GM12878 (cell line): ENCODE measurements around the gene EIF3D. TPM values are rescaled to one million over a fixed set of nuclear protein-coding genes. Genes with fewer than 3 reads are reported as not detected.

Experiments used
- ATAC-seq: fragments of 200-7000 bp; cut with Tn5 transposase; 3 replicates; pipeline ENCODE4 v1.9.1; 2020; ENCODE audit warnings: mild to moderate bottlenecking, moderate library complexity
- BruUV-seq: library from RNA; stranded (reverse); fragments of 400-500 nt; replicated peaks from 2 replicates; lab custom pipeline; 2021; lab: Mats Ljungman, UMichigan
- CTCF ChIA-PET: fragments of 300-600 bp; sonication (Branson Sonifier 250); formaldehyde crosslinking; extraction: SDS; loops from one replicate; lab custom pipeline; 2021; ENCODE audit warnings: inconsistent platforms; lab: Yijun Ruan, JAX
- POLR2A ChIA-PET: fragments of 350-600 bp; formaldehyde crosslinking; extraction: SDS; loops from one replicate; lab custom pipeline; 2021; ENCODE audit warnings: inconsistent platforms; lab: Charles Lee
- RAD21 ChIA-PET: fragments of 300-600 bp; sonication (Branson Sonifier 250); formaldehyde crosslinking; loops from one replicate; lab custom pipeline; 2023; ENCODE audit warnings: antibody characterized with exemption; ENCODE audit not compliant: unreplicated experiment; lab: Charles Lee
- SMC1A ChIA-PET: fragments of 300-600 bp; sonication (Branson Sonifier 250); formaldehyde crosslinking; loops from one replicate; lab custom pipeline; 2023; ENCODE audit not compliant: unreplicated experiment, uncharacterized antibody; lab: Charles Lee
- DNase-seq: peaks from one replicate; pipeline ENCODE4 v3.0.0-alpha.2; 2011; ENCODE audit warnings: low read depth, low spot score
- FAIRE-seq: peaks from 3 replicates; lab custom pipeline; 2011; peaks lifted over from hg19 to GRCh38; lab: Jason Lieb, UNC
- H2AFZ ChIP-seq: 2 replicates; pipeline ENCODE4 v1.6.0; 2011; ENCODE audit warnings: low read depth, low read length, control low read depth; ENCODE audit not compliant: control insufficient read depth
- H3K27ac ChIP-seq: 2 replicates; pipeline ENCODE4 v1.5.1; 2011; ENCODE audit warnings: control low read depth; ENCODE audit not compliant: control insufficient read depth, insufficient read depth
- H3K27me3 ChIP-seq, 2 experiments: replicated peaks in 1 of 2; 2 replicates each; pipeline versions ENCODE4 v1.6.0 to v1.6.1; 2011; ENCODE audit warnings: low read length in 1 of 2; ENCODE audit not compliant: control insufficient read depth in 2 of 2, insufficient read depth in 2 of 2
- H3K36me3 ChIP-seq, 2 experiments: 2 replicates each; pipeline ENCODE4 v1.5.1; 2011; ENCODE audit warnings: low read length in 1 of 2; ENCODE audit not compliant: control insufficient read depth in 2 of 2, insufficient read depth in 2 of 2
- H3K4me1 ChIP-seq: 2 replicates; pipeline ENCODE4 v1.6.1; 2011; ENCODE audit warnings: mild to moderate bottlenecking, low read length, moderate library complexity, mixed read lengths; ENCODE audit not compliant: control insufficient read depth, insufficient read depth
- H3K4me2 ChIP-seq: 2 replicates; pipeline ENCODE4 v1.6.0; 2011; ENCODE audit warnings: control low read depth; ENCODE audit not compliant: control insufficient read depth, insufficient read depth
- H3K4me3 ChIP-seq: fragments of 200-600 bp; sonication (generic); 2 replicates; pipeline ENCODE4 v1.5.1; 2016
- H3K79me2 ChIP-seq: 2 replicates; pipeline ENCODE4 v1.6.0; 2011; ENCODE audit warnings: low read length; ENCODE audit not compliant: control insufficient read depth, insufficient read depth
- H3K9ac ChIP-seq: 2 replicates; pipeline ENCODE4 v1.8.0; 2011; ENCODE audit warnings: low read length, control low read depth, mixed read lengths; ENCODE audit not compliant: control insufficient read depth, insufficient read depth
- H3K9me3 ChIP-seq: replicated peaks from 3 replicates; pipeline ENCODE4 v1.5.1; 2011; ENCODE audit warnings: mild to moderate bottlenecking, low read length; ENCODE audit not compliant: control insufficient read depth, insufficient read depth
- H4K20me1 ChIP-seq: 2 replicates; pipeline ENCODE4 v1.6.0; 2011; ENCODE audit not compliant: control insufficient read depth, insufficient read depth
- BACH1 ChIP-seq: fragments of 450-650 bp; IDR thresholded peaks from 2 replicates; pipeline ENCODE4 v1.6.1; 2017; ENCODE audit warnings: mild to moderate bottlenecking, borderline replicate concordance
- BRCA1 ChIP-seq: IDR thresholded peaks from 2 replicates; pipeline ENCODE4 v1.6.1; 2011; ENCODE audit warnings: low read depth, low read length, improper control_type of control experiment
- CBX3 ChIP-seq: fragments of 200-600 bp; sonication (generic); IDR thresholded peaks from 2 replicates; pipeline ENCODE4 v1.6.1; 2016; ENCODE audit warnings: low read depth, borderline replicate concordance
- CHD2 ChIP-seq: IDR thresholded peaks from 2 replicates; pipeline ENCODE4 v1.6.1; 2011; ENCODE audit warnings: low read depth, low read length, improper control_type of control experiment, borderline replicate concordance
- CREM ChIP-seq: IDR thresholded peaks from 2 replicates; pipeline ENCODE4 v1.6.1; 2014; ENCODE audit warnings: antibody characterized with exemption, low read depth
- CTCF ChIP-seq, 3 experiments: IDR thresholded peaks in 2 of 3; conservative IDR thresholded peaks in 1 of 3; 2 replicates each; pipeline ENCODE4 v1.5.1; 2011; ENCODE audit warnings: low read depth in 3 of 3, low read length in 3 of 3, mild to moderate bottlenecking in 3 of 3, control low read depth in 2 of 3, moderate library complexity in 2 of 3, inconsistent platforms in 1 of 3, mixed read lengths in 1 of 3; ENCODE audit not compliant: control insufficient read depth in 2 of 3, insufficient read depth in 1 of 3; ENCODE audit errors: extremely low read depth in 1 of 3
- EGR1 ChIP-seq, 2 experiments: IDR thresholded peaks; 1 replicate in 1 of 2; 2 replicates in 1 of 2; pipeline ENCODE4 v1.6.1; 2011 to 2012; ENCODE audit warnings: low read depth in 2 of 2, low read length in 2 of 2, borderline replicate concordance in 1 of 2, mild to moderate bottlenecking in 1 of 2, moderate library complexity in 1 of 2
- LARP7 ChIP-seq: fragments of 450-650 bp; IDR thresholded peaks from 2 replicates; pipeline ENCODE4 v1.6.1; 2017; ENCODE audit warnings: mild to moderate bottlenecking
- MTA2 ChIP-seq: fragments of 450-650 bp; IDR thresholded peaks from 2 replicates; pipeline ENCODE4 v1.6.1; 2016; ENCODE audit warnings: low read depth, mild to moderate bottlenecking, moderate library complexity
- MYC ChIP-seq: IDR thresholded peaks from 2 replicates; pipeline ENCODE4 v1.6.1; 2011; ENCODE audit warnings: mild to moderate bottlenecking, low read length, moderate library complexity, inconsistent platforms; ENCODE audit not compliant: insufficient read depth, insufficient replicate concordance, insufficient read length, severe bottlenecking
- NBN ChIP-seq: fragments of 450-650 bp; IDR thresholded peaks from 2 replicates; pipeline ENCODE4 v1.6.1; 2016
- NRF1 ChIP-seq: conservative IDR thresholded peaks from 2 replicates; pipeline ENCODE4 v1.6.1; 2011; ENCODE audit warnings: mild to moderate bottlenecking, low read depth, low read length, improper control_type of control experiment
- SMARCA5 ChIP-seq: fragments of 450-650 bp; IDR thresholded peaks from 2 replicates; pipeline ENCODE4 v1.6.1; 2017; ENCODE audit warnings: mild to moderate bottlenecking
- SREBF1 ChIP-seq: IDR thresholded peaks from 2 replicates; pipeline ENCODE4 v1.6.1; 2012; ENCODE audit warnings: mild to moderate bottlenecking, low read length
- TCF7 ChIP-seq: IDR thresholded peaks from 2 replicates; pipeline ENCODE4 v1.6.1; 2014; ENCODE audit warnings: antibody characterized with exemption, borderline replicate concordance
- ZNF622 ChIP-seq: fragments of 450-650 bp; IDR thresholded peaks from 2 replicates; pipeline ENCODE4 v1.6.1; 2017; ENCODE audit warnings: mild to moderate bottlenecking, inconsistent platforms
- WGBS: methylation state at CpG from one replicate; pipeline ENCODE4 v1.1.6; 2016; ENCODE audit warnings: low lambda C conversion rate; ENCODE audit not compliant: insufficient replicate concordance, insufficient coverage; ENCODE audit errors: missing lambda C conversion rate; 5-methylcytosine and 5-hydroxymethylcytosine counted together
- in situ Hi-C: fragments of 300-500 bp; cut with MboI; formaldehyde crosslinking; loops from 9 replicates; pipeline ENCODE4 v1.14.3; 2018; ENCODE audit warnings: mixed read lengths
- intact Hi-C: fragments of 100-400 bp; cut with micrococcal nuclease; formaldehyde crosslinking; loops from one replicate; pipeline ENCODE4 v1.14.2; 2022; ENCODE audit not compliant: unreplicated experiment
- polyA plus RNA-seq, 11 experiments: library from polyadenylated mRNA; depleted of rRNA in 4 of 11; unstranded in 6 of 11; stranded (reverse) in 5 of 11; fragments of >200 nt; fragmentation: Nextera tagmentation in 4 of 11; fragmentation: Illumina TruSeq in 1 of 11; extraction: Ambion mirVana in 4 of 11; extraction: Trizol in 1 of 11; gene quantifications; 1 replicate in 1 of 11; 2 replicates in 10 of 11; pipeline versions ENCODE4 v1.2.1 to v1.2.3, GENCODE V29; 2011 to 2016; ENCODE audit warnings: inconsistent platforms in 2 of 11, missing spikeins in 2 of 11, low read depth in 1 of 11
- total RNA-seq, 4 experiments: library from RNA; depleted of rRNA in 3 of 4; stranded (reverse); fragments of >200 nt in 3 of 4; fragmentation: Illumina TruSeq in 1 of 4; extraction: Trizol in 1 of 4; gene quantifications; 2 replicates each; pipeline versions ENCODE4 v1.2.1 to v1.2.3, GENCODE V29; 2013 to 2021
- TF ChIP-seq, protein P1 (sequence below): IDR thresholded peaks from 2 replicates; pipeline ENCODE4 v1.6.1; 2012; ENCODE audit warnings: low read depth, low read length, improper control_type of control experiment
- TF ChIP-seq, protein P2 (sequence below): fragments of 150-350 bp; IDR thresholded peaks from 2 replicates; pipeline ENCODE4 v1.6.1; 2014; ENCODE audit warnings: mild to moderate bottlenecking, low read depth, low read length

The EIF3D gene
- total and polyA plus RNA-seq, 10 of the 15 experiments (the other 5 are each of a cell fraction or from before 2014, with no cell fraction given), result 240 to 558 (median 420) TPM

DNA sequence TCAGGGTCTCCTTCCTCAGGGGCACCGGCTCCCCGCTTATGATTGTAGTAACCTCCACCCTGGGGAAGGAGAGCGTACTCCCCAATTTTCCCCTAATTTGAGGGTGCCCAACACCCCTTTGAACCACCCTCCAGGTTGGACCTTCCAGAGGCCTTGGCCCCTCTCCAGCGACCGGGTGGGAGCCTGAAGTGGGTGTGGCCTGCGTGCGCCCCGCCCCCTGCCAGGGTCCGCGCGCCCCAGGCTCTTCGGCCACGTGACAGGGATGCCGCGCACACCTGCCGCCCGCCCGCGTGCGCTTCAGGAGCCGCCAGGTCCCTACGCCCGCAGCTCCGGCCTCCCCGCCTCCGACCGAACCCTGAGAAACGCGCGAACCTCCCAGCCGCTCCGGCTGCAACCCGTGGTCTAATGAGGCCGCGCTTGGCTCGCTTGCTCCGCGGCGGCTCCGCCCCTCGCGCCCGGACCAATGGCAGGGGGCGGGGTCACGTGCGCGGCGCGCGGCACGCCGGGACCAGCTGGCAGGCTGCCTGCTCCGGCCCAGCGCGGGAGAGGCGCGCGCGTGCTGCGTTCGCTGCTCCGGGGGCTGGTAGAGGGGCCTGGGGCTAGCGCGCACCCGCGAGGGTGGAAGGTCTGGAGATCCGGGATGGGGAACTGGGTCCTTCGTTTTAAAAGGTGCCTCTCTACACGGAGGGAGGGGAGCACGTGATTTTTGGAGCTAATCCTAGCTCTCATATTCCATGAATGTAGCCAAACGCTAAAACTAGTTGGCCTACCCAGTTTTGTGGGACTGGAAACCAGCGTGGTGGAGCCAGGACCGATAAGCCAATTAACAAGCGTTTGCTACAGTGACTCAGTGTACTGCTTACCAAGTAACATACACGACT, 22.1 kb downstream of the EIF3D start, which contains the start of gene FOXRED2:
FOXRED2 (minus strand) TSS at position 404 of the 881 bp plus-strand sequence. CDS start 618 bp downstream, outside the sequence.
- DNase-seq, result no peak
- in situ Hi-C loops, result loop anchor here (25.0 kb wide), 1 partner anchor 1095 kb away; the partner anchor contains the start of gene MCM5
- H3K4me3 ChIP-seq, result peak within 1 kb of the TSS; percentile 59; the same call in 1 of the 2 replicates
- no peak for TF ChIP-seq ZNF622
- TF ChIP-seq, protein P1, sequence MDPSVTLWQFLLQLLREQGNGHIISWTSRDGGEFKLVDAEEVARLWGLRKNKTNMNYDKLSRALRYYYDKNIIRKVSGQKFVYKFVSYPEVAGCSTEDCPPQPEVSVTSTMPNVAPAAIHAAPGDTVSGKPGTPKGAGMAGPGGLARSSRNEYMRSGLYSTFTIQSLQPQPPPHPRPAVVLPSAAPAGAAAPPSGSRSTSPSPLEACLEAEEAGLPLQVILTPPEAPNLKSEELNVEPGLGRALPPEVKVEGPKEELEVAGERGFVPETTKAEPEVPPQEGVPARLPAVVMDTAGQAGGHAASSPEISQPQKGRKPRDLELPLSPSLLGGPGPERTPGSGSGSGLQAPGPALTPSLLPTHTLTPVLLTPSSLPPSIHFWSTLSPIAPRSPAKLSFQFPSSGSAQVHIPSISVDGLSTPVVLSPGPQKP, result no peak
- TF ChIP-seq BACH1, result peak; percentile 83
- no peak for TF ChIP-seq TCF7
- TF ChIP-seq, protein P2, sequence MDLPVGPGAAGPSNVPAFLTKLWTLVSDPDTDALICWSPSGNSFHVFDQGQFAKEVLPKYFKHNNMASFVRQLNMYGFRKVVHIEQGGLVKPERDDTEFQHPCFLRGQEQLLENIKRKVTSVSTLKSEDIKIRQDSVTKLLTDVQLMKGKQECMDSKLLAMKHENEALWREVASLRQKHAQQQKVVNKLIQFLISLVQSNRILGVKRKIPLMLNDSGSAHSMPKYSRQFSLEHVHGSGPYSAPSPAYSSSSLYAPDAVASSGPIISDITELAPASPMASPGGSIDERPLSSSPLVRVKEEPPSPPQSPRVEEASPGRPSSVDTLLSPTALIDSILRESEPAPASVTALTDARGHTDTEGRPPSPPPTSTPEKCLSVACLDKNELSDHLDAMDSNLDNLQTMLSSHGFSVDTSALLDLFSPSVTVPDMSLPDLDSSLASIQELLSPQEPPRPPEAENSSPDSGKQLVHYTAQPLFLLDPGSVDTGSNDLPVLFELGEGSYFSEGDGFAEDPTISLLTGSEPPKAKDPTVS, result no peak
- TF ChIP-seq NBN, result no peak
- TF ChIP-seq CBX3, result no peak
- 0 out of 2 replicates have a peak, but pooled peaks have one; percentile 34 for TF ChIP-seq CHD2
- TF ChIP-seq NRF1, result no peak
- TF ChIP-seq CREM, result no peak; the same call in 1 of the 2 replicates
- no peak for TF ChIP-seq SREBF1
- TF ChIP-seq LARP7, result peak; percentile 74; the same call in 1 of the 2 replicates
- no peak for TF ChIP-seq MTA2
- TF ChIP-seq EGR1 (IDR thresholded peaks at IDR 0.05; ENCODE audit: borderline replicate concordance in 1 of 2, low read depth in 2 of 2, low read length in 2 of 2), result 0 out of 3 replicates have a peak, but pooled peaks of 1 of the 2 experiments have one; percentile 19
- TF ChIP-seq SMARCA5, result 0 out of 2 replicates have a peak, but pooled peaks have one; percentile 24
- TF ChIP-seq MYC, result peak; percentile 45
- TF ChIP-seq BRCA1, result no peak
- TF ChIP-seq CTCF (IDR thresholded peaks at IDR 0.05 in 2 of 3, conservative IDR thresholded peaks at IDR 0.05 in 1 of 3; ENCODE audit: control insufficient read depth in 2 of 3, extremely low read depth in 1 of 3, insufficient read depth in 1 of 3, low read depth in 3 of 3, low read length in 3 of 3), result no peak

More for the DNA sequence above, 22.1 kb downstream of the EIF3D start, which contains the start of gene FOXRED2:
- POLR2A ChIA-PET, result interaction anchor here (0.9 to 1.9 kb wide), 6 partner anchors 14 to 119 kb away, joined by 3 to 9 read pairs (median 4); partner anchors contain the start of genes EIF3D and MYH9
- BruUV-seq, result no TSS peak
- peaks cover 6 to 12% of the 10 kb centered on the region in 2 experiments for H3K36me3 ChIP-seq
- H3K4me2 ChIP-seq, result peak within 1 kb of the TSS; percentile 81
- H3K9me3 ChIP-seq, result no peaks in the 10 kb centered on the region; the same call in 2 of the 3 replicates
- no peaks in the 10 kb centered on the region; a peak in 1 of 4 replicates for H3K27me3 ChIP-seq
- intact Hi-C loops, result no loop called here
- FAIRE-seq (peak; percentile 35), ATAC-seq (peak; percentile 96)
- peak within 1 kb of the TSS; percentile 42; the same call in 1 of the 2 replicates for H3K9ac ChIP-seq
- H4K20me1 ChIP-seq, result no peaks in the 10 kb centered on the region
- SMC1A ChIA-PET, result interaction anchor here (0.6 to 1.2 kb wide), 4 partner anchors 13 to 347 kb away, joined by 3 to 4 read pairs (median 4); partner anchors contain the start of genes APOL3 and TXN2
- H3K4me1 ChIP-seq, result peaks cover 9% of the 10 kb centered on the region
- H3K27ac ChIP-seq, result no peak within 1 kb of the TSS; the same call in 1 of the 2 replicates
- WGBS, result 9% methylated on average over 69 of the region's 75 CpGs
- no peaks in the 10 kb centered on the region for H3K79me2 ChIP-seq
- RAD21 ChIA-PET, result interaction anchor here (0.9 to 1.0 kb wide), 3 partner anchors 17 to 327 kb away, joined by 3 read pairs; partner anchors contain the start of gene EIF3D
- H2AFZ ChIP-seq, result peak within 1 kb of the TSS; percentile 72
- CTCF ChIA-PET, result interaction anchor here (0.7 to 2.0 kb wide), 3 partner anchors 20 to 36 kb away, joined by 3 to 5 read pairs (median 3); no protein-coding TSS in a partner anchor
